Activated CD8-positive, alpha-beta T cell treated with anti-CD3 and anti-CD28 coated beads, Interleukin-2, amount 10 ng/mL, durations not matched to agents 7 days and 5 days (primary cell): ENCODE measurements around the gene PADI1. TPM values are rescaled to one million over a fixed set of nuclear protein-coding genes. Genes with fewer than 3 reads are reported as not detected.

ENCODE experiments used
- ATAC-seq: fragments of 150-1000 bp; cut with Tn5 transposase; one replicate; pipeline ENCODE4 v1.10.0; 2021; ENCODE audit warnings: moderate library complexity
- CTCF ChIA-PET: fragments of 350-600 bp; sonication (Branson Sonifier 250); formaldehyde crosslinking; loops from one replicate; lab custom pipeline; 2021; ENCODE audit warnings: antibody characterized with exemption; lab: Charles Lee
- POLR2A ChIA-PET: fragments of 350-600 bp; sonication (Branson Sonifier 250); formaldehyde crosslinking; loops from one replicate; lab custom pipeline; 2021; ENCODE audit warnings: antibody characterized with exemption; lab: Charles Lee
- DNase-seq: peaks from one replicate; pipeline ENCODE4 v3.0.0-alpha.2; 2020
- H3K27ac Mint-ChIP-seq: one replicate; pipeline ENCODE4 v1.8.0; 2021; ENCODE audit warnings: mild to moderate bottlenecking, mixed read lengths
- H3K27me3 Mint-ChIP-seq: one replicate; pipeline ENCODE4 v1.8.0; 2021; ENCODE audit warnings: low read depth, mixed read lengths
- H3K36me3 Mint-ChIP-seq: one replicate; pipeline ENCODE4 v1.8.0; 2021; ENCODE audit warnings: low read depth, mixed read lengths
- H3K4me1 Mint-ChIP-seq: one replicate; pipeline ENCODE4 v1.8.0; 2021; ENCODE audit warnings: low read depth, mixed read lengths
- H3K4me3 Mint-ChIP-seq: one replicate; pipeline ENCODE4 v1.8.0; 2021; ENCODE audit warnings: mild to moderate bottlenecking, mixed read lengths
- H3K9me3 Mint-ChIP-seq: one replicate; pipeline ENCODE4 v1.8.0; 2022; ENCODE audit warnings: mixed read lengths; ENCODE audit not compliant: insufficient read depth
- total RNA-seq, 2 experiments: library from RNA; stranded (reverse); gene quantifications; one replicate each; pipeline ENCODE4 v1.2.3, GENCODE V29; 2021

PADI1 gene
- total RNA-seq, 2 experiments from 2014 or later: not detected

GRCh38 chr1:17167041-17167785 is 37.7 kb upstream of the PADI1 start:
- DNase-seq (no peak), ATAC-seq (no peak)
- H3K4me1 Mint-ChIP-seq: no peaks in the 10 kb centered on the region
- no peaks in the 10 kb centered on the region for H3K9me3 Mint-ChIP-seq
- H3K4me3 Mint-ChIP-seq: no peak overlapping the region
- H3K27me3 Mint-ChIP-seq: peaks cover 3% of the 10 kb centered on the region
- no peaks in the 10 kb centered on the region for H3K36me3 Mint-ChIP-seq
- ChIA-PET POLR2A (no interaction called here), CTCF (interaction anchor here (0.6 to 0.8 kb wide), 2 partner anchors 19 to 465 kb away, joined by 3 read pairs; no protein-coding TSS in a partner anchor)
- H3K27ac Mint-ChIP-seq: no peak overlapping the region

GRCh38 chr1:17167786-17168090 is 37.2 kb upstream of the PADI1 start:
- no peak overlapping the region for H3K27ac Mint-ChIP-seq
- no peaks in the 10 kb centered on the region for H3K9me3 Mint-ChIP-seq
- no peak for DNase-seq
- H3K4me3 Mint-ChIP-seq: no peak overlapping the region
- no peaks in the 10 kb centered on the region for H3K4me1 Mint-ChIP-seq
- no peak for ATAC-seq
- no peaks in the 10 kb centered on the region for H3K36me3 Mint-ChIP-seq
- peaks cover 3% of the 10 kb centered on the region for H3K27me3 Mint-ChIP-seq
- CTCF ChIA-PET: interaction anchor here (0.8 kb wide), 1 partner anchor 19 kb away, joined by 3 read pairs; no protein-coding TSS in a partner anchor
- POLR2A ChIA-PET: no interaction called here

- DNase-seq (no peak), ATAC-seq (no peak)
- Mint-ChIP-seq H3K27me3 (peaks cover 7% of the 10 kb centered on the region), H3K9me3 (no peaks in the 10 kb centered on the region), H3K27ac (no peak overlapping the region), H3K4me3 (no peak overlapping the region), H3K36me3 (no peaks in the 10 kb centered on the region), H3K4me1 (no peaks in the 10 kb centered on the region)
- CTCF ChIA-PET: interaction anchor here (0.8 kb wide), 1 partner anchor 20 kb away, joined by 3 read pairs; no protein-coding TSS in a partner anchor
- POLR2A ChIA-PET: no interaction called here
Measured at GRCh38 chr1:17168091-17168876, 36.6 kb upstream of the PADI1 start.

GRCh38 chr1:17170571-17170970 is 34.4 kb upstream of the PADI1 start:
- Mint-ChIP-seq H3K27ac (no peak overlapping the region), H3K9me3 (peaks cover 3% of the 10 kb centered on the region), H3K4me1 (no peaks in the 10 kb centered on the region), H3K27me3 (peaks cover 11% of the 10 kb centered on the region), H3K4me3 (no peak overlapping the region), H3K36me3 (no peaks in the 10 kb centered on the region)
- POLR2A ChIA-PET: no interaction called here
- ATAC-seq (no peak), DNase-seq (no peak)
- CTCF ChIA-PET: no interaction called here

- DNase-seq (no peak), ATAC-seq (no peak)
- POLR2A ChIA-PET: no interaction called here
- no peaks in the 10 kb centered on the region for H3K36me3 Mint-ChIP-seq
- peaks cover 3% of the 10 kb centered on the region for H3K9me3 Mint-ChIP-seq
- peaks cover 23% of the 10 kb centered on the region for H3K27me3 Mint-ChIP-seq
- CTCF ChIA-PET: no interaction called here
- H3K4me1 Mint-ChIP-seq: no peaks in the 10 kb centered on the region
- H3K27ac Mint-ChIP-seq: no peak overlapping the region
- no peak overlapping the region for H3K4me3 Mint-ChIP-seq
Measured at GRCh38 chr1:17173217-17173616, 31.7 kb upstream of the PADI1 start.

- ChIA-PET CTCF (no interaction called here), POLR2A (no interaction called here)
- peaks cover 35% of the 10 kb centered on the region for H3K27me3 Mint-ChIP-seq
- no peak overlapping the region for H3K4me3 Mint-ChIP-seq
- H3K27ac Mint-ChIP-seq: no peak overlapping the region
- DNase-seq (no peak), ATAC-seq (no peak)
- peaks cover 3% of the 10 kb centered on the region for H3K36me3 Mint-ChIP-seq
- H3K9me3 Mint-ChIP-seq: peaks cover 3% of the 10 kb centered on the region
- H3K4me1 Mint-ChIP-seq: peaks cover 15% of the 10 kb centered on the region
Measured at GRCh38 chr1:17176306-17177061, 28.4 kb upstream of the PADI1 start.

- Mint-ChIP-seq H3K27ac (no peak overlapping the region), H3K27me3 (peaks cover 35% of the 10 kb centered on the region), H3K9me3 (peaks cover 3% of the 10 kb centered on the region), H3K4me1 (peaks cover 23% of the 10 kb centered on the region), H3K36me3 (peaks cover 3% of the 10 kb centered on the region), H3K4me3 (no peak overlapping the region)
- ChIA-PET POLR2A (no interaction called here), CTCF (no interaction called here)
- DNase-seq (no peak), ATAC-seq (no peak)
Measured at GRCh38 chr1:17177651-17178050, 27.3 kb upstream of the PADI1 start.

- H3K27me3 Mint-ChIP-seq: peaks cover 22% of the 10 kb centered on the region
- ATAC-seq: peak; percentile 89
- H3K4me3 Mint-ChIP-seq: peak overlapping the region; percentile 49
- no peaks in the 10 kb centered on the region for H3K9me3 Mint-ChIP-seq
- ChIA-PET CTCF (no interaction called here), POLR2A (no interaction called here)
- peak overlapping the region; percentile 79 for H3K27ac Mint-ChIP-seq
- H3K4me1 Mint-ChIP-seq: peaks cover 31% of the 10 kb centered on the region
- peaks cover 3% of the 10 kb centered on the region for H3K36me3 Mint-ChIP-seq
- peak; percentile 54 for DNase-seq
Measured at GRCh38 chr1:17181781-17182464, 23.0 kb upstream of the PADI1 start.

GRCh38 chr1:17183388-17184160 is 21.4 kb upstream of the PADI1 start:
- ChIA-PET CTCF (no interaction called here), POLR2A (no interaction called here)
- ATAC-seq (no peak), DNase-seq (no peak)
- Mint-ChIP-seq H3K27me3 (peaks cover 20% of the 10 kb centered on the region), H3K4me3 (no peak overlapping the region), H3K27ac (no peak overlapping the region), H3K9me3 (peaks cover 7% of the 10 kb centered on the region), H3K36me3 (peaks cover 3% of the 10 kb centered on the region), H3K4me1 (peaks cover 33% of the 10 kb centered on the region)

GRCh38 chr1:17184161-17184665 is 20.7 kb upstream of the PADI1 start:
- Mint-ChIP-seq H3K4me3 (no peak overlapping the region), H3K4me1 (peaks cover 33% of the 10 kb centered on the region), H3K9me3 (peaks cover 12% of the 10 kb centered on the region), H3K36me3 (peaks cover under 1% of the 10 kb centered on the region), H3K27me3 (peaks cover 16% of the 10 kb centered on the region), H3K27ac (no peak overlapping the region)
- ChIA-PET POLR2A (no interaction called here), CTCF (no interaction called here)
- ATAC-seq (no peak), DNase-seq (no peak)
